Osteocyte (in vitro differentiated cells): ENCODE data around the gene ATF4. TPM values are rescaled to one million over a fixed set of nuclear protein-coding genes. Genes with fewer than 3 reads are reported as not detected.

ENCODE experiments used
- DNase-seq: peaks from one replicate; pipeline ENCODE4 v3.0.0; 2021; ENCODE audit warnings: mixed read lengths; ENCODE audit not compliant: unreplicated experiment; ENCODE audit errors: extremely low spot score
- H3K27ac Mint-ChIP-seq: one replicate; pipeline ENCODE4 v1.8.0; 2021; ENCODE audit warnings: mild to moderate bottlenecking, mixed read lengths; ENCODE audit not compliant: unreplicated experiment
- H3K27me3 Mint-ChIP-seq: one replicate; pipeline ENCODE4 v1.8.0; 2021; ENCODE audit warnings: mixed read lengths; ENCODE audit not compliant: unreplicated experiment
- H3K36me3 Mint-ChIP-seq: one replicate; pipeline ENCODE4 v1.8.0; 2021; ENCODE audit warnings: mixed read lengths; ENCODE audit not compliant: unreplicated experiment
- H3K4me1 Mint-ChIP-seq: one replicate; pipeline ENCODE4 v1.8.0; 2021; ENCODE audit warnings: mixed read lengths; ENCODE audit not compliant: unreplicated experiment
- H3K4me3 Mint-ChIP-seq: one replicate; pipeline ENCODE4 v1.8.0; 2021; ENCODE audit warnings: mild to moderate bottlenecking, moderate library complexity, mixed read lengths; ENCODE audit not compliant: unreplicated experiment
- H3K9me3 Mint-ChIP-seq: one replicate; pipeline ENCODE4 v1.8.0; 2021; ENCODE audit warnings: mixed read lengths; ENCODE audit not compliant: unreplicated experiment
- total RNA-seq: library from RNA; stranded (reverse); gene quantifications from 2 replicates; pipeline ENCODE4 v1.2.1, GENCODE V29; 2021
- TF ChIP-seq, protein P1 (sequence below): fragments of 200-600 bp; sonication (generic); IDR thresholded peaks from 2 replicates; pipeline ENCODE4 v1.5.0; 2021; ENCODE audit warnings: antibody characterized with exemption, mild to moderate bottlenecking, moderate library complexity

Gene ATF4
- total RNA-seq, 1 donor from 2014 or later: 408 TPM

DNA sequence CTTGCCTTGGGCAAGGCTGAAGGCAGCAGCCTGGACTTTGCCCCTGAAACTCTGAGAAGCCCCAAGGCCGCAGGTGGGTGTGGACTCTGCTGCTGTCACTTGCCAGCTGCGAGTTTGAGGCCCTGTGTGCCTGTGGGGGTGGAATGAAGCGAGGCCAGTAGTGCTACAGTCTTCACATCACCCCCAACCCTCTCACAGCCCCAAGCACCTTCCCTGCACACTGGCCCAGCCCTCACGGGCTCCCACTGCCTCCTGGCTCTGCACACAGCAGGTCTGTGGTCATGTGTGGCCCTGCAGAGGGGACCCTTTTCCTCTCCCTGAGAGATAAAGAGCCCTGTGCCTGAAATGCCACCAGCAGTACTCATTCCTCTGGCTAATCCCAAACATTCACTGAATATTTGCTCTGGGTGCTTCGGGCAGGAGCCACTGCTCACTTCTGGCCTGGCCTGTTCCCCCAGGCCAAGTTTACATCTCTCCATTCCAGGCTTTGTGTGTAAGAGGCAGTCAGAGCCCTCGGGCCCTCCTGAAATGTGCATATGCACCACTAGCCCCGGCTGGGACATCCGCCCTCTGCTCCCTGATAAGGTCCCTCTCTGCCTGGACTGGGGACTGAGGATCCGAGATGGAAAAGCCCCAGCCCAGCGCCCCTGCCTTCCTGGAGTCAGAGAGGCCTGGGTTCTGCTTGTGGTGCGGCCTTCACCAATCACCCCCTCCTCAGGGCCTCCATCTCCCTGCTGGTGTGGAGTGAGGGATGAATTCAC lies 45.8 kb upstream of the ATF4 start:
- no peaks in the 10 kb centered on the region for H3K36me3 Mint-ChIP-seq
- no peaks in the 10 kb centered on the region for H3K27me3 Mint-ChIP-seq
- TF ChIP-seq, protein P1, sequence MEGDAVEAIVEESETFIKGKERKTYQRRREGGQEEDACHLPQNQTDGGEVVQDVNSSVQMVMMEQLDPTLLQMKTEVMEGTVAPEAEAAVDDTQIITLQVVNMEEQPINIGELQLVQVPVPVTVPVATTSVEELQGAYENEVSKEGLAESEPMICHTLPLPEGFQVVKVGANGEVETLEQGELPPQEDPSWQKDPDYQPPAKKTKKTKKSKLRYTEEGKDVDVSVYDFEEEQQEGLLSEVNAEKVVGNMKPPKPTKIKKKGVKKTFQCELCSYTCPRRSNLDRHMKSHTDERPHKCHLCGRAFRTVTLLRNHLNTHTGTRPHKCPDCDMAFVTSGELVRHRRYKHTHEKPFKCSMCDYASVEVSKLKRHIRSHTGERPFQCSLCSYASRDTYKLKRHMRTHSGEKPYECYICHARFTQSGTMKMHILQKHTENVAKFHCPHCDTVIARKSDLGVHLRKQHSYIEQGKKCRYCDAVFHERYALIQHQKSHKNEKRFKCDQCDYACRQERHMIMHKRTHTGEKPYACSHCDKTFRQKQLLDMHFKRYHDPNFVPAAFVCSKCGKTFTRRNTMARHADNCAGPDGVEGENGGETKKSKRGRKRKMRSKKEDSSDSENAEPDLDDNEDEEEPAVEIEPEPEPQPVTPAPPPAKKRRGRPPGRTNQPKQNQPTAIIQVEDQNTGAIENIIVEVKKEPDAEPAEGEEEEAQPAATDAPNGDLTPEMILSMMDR: no peak
- H3K4me1 Mint-ChIP-seq: peaks cover 64% of the 10 kb centered on the region
- no peak overlapping the region for H3K27ac Mint-ChIP-seq
- H3K4me3 Mint-ChIP-seq: no peak overlapping the region
- no peak for DNase-seq
- H3K9me3 Mint-ChIP-seq: no peaks in the 10 kb centered on the region

DNA sequence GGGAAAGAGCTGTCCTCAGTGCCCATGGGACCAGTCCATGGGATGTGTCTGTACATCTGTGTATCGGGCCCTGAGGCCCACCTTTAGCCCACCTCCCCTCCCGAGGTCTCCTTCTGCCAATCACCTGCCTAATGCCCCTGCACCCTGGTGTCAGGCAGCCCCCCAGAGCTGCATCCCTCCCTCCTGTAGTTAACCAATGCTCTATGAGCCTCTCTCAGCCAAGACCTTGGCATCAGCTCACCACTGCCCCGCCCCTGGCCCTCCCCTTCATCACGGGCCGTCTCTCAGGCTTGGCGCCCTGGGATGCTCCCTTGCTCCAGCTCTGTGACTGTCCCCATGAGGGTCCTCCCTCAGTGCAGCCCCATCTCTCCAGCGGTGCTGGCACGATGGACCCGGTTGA lies 45.0 kb upstream of the ATF4 start:
- H3K27ac Mint-ChIP-seq: no peak overlapping the region

DNA sequence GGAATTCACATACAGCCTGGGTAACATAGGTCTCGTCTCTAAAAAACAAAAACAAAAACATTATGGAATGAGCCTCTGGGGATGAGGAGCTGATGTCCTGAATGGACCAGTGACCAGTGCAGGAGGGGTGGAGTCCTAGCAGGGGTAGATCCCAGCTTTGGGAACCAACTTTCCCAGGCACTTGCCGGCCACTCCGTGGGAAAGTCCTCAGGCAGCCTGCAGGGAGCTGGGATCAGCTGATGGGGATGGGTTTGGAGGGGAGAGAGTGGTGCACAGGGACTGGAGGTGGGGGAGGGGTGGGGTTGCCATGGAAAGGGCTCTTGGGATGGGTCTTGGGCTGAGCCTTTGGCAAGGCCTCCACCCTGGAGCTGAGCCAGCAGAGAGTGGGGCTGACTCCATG lies 44.5 kb upstream of the ATF4 start:
- H3K36me3 Mint-ChIP-seq: no peaks in the 10 kb centered on the region
- H3K4me3 Mint-ChIP-seq: no peak overlapping the region
- no peak for DNase-seq
- no peaks in the 10 kb centered on the region for H3K27me3 Mint-ChIP-seq
- peaks cover 51% of the 10 kb centered on the region for H3K4me1 Mint-ChIP-seq
- no peak overlapping the region for H3K27ac Mint-ChIP-seq
- TF ChIP-seq, protein P1: no peak
- no peaks in the 10 kb centered on the region for H3K9me3 Mint-ChIP-seq

More for the DNA sequence above, 45.0 kb upstream of the ATF4 start:
- no peaks in the 10 kb centered on the region for H3K27me3 Mint-ChIP-seq
- H3K36me3 Mint-ChIP-seq: no peaks in the 10 kb centered on the region
- peaks cover 57% of the 10 kb centered on the region for H3K4me1 Mint-ChIP-seq
- TF ChIP-seq, protein P1: no peak
- no peak overlapping the region for H3K4me3 Mint-ChIP-seq
- DNase-seq: no peak
- no peaks in the 10 kb centered on the region for H3K9me3 Mint-ChIP-seq

DNA sequence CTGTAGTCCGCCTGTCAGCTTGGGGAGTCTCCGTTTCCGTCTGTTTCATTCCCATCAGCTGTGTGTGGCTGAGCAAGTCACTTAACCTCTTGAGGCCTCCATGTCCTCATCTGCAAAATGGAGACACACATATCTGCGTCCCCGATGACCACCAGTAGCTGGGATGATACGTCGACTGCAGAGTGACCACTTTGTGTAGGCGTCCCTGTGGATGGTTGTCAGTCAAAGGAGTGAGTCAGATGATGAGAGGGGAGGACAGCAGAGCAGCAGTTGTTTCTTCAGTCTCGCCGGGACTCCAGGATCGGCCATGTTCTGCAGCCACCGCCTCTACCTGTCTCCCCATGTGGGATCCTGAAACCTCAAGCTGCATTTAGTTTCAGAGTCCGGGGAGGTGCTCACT lies 43.7 kb upstream of the ATF4 start:
- H3K27me3 Mint-ChIP-seq: no peaks in the 10 kb centered on the region
- TF ChIP-seq, protein P1: no peak
- no peak overlapping the region for H3K27ac Mint-ChIP-seq
- H3K9me3 Mint-ChIP-seq: no peaks in the 10 kb centered on the region
- H3K4me1 Mint-ChIP-seq: peaks cover 44% of the 10 kb centered on the region
- no peak for DNase-seq
- no peak overlapping the region for H3K4me3 Mint-ChIP-seq
- no peaks in the 10 kb centered on the region for H3K36me3 Mint-ChIP-seq

DNA sequence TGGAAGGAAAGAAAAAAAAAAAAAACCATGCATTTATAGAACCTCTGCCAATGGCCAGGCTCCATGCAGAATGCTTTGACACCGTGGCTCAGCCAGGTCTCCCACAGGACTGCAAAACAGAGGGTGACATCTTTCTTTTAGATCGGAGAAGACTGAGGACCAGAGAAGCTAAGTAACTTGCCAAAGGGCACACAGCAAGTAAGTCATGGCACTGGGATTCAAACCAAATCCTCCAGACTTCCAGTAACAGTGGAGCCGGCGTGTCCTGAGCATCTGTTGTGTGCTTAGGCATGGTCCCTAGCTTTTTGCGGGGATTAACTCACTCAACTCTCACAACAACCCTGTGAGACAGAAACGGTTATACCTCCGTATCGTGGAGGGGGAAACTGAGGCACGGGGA lies 42.8 kb upstream of the ATF4 start:
- H3K4me1 Mint-ChIP-seq: peaks cover 35% of the 10 kb centered on the region
- DNase-seq: no peak
- H3K9me3 Mint-ChIP-seq: no peaks in the 10 kb centered on the region
- no peaks in the 10 kb centered on the region for H3K36me3 Mint-ChIP-seq
- H3K4me3 Mint-ChIP-seq: no peak overlapping the region
- no peaks in the 10 kb centered on the region for H3K27me3 Mint-ChIP-seq
- no peak overlapping the region for H3K27ac Mint-ChIP-seq
- TF ChIP-seq, protein P1: no peak
